ENCODE results near the gene CATSPER1.
A peak's percentile ranks its signal among the peaks of the same experiment; 100 is the strongest.

The CATSPER1 gene

GRCh38 chr11:66003291-66003690 is 23.0 kb downstream of the CATSPER1 start:
- DNase-seq (ENCODE audit: low read depth in 4 of 4, low spot score in 1 of 4): no peak

GRCh38 chr11:66002648-66003225 is 23.5 kb downstream of the CATSPER1 start:
- DNase-seq (ENCODE audit: low read depth in 4 of 4, low spot score in 1 of 4): peak in 1 of 4 experiments; percentile 62

- peak; percentile 76 to 89 (median 83) for DNase-seq (ENCODE audit: low read depth in 4 of 4, low spot score in 1 of 4)
Measured at GRCh38 chr11:66001942-66002647, 24.2 kb downstream of the CATSPER1 start, which contains the start of the genes BANF1 and EIF1AD. BANF1 (plus strand) TSS chr11:66002503; CDS start chr11:66003251, 748 bp downstream. EIF1AD (minus strand) TSS chr11:66002157; CDS start chr11:66000389, 1,768 bp downstream.

GRCh38 chr11:65997286-65997685 is 29.0 kb downstream of the CATSPER1 start:
- DNase-seq (ENCODE audit: low read depth in 4 of 4, low spot score in 1 of 4): no peak

- DNase-seq (ENCODE audit: low read depth in 4 of 4, low spot score in 1 of 4): no peak
Measured at GRCh38 chr11:65992056-65992455, 34.2 kb downstream of the CATSPER1 start.

GRCh38 chr11:65988791-65989592 is 37.3 kb downstream of the CATSPER1 start:
- DNase-seq (ENCODE audit: low read depth in 4 of 4, low spot score in 1 of 4): peak; percentile 80 to 86 (median 82)

GRCh38 chr11:65987336-65987735 is 38.9 kb downstream of the CATSPER1 start:
- DNase-seq (ENCODE audit: low read depth in 4 of 4, low spot score in 1 of 4): no peak

GRCh38 chr11:65983589-65983987 is 42.7 kb downstream of the CATSPER1 start:
- no peak for DNase-seq (ENCODE audit: low read depth in 4 of 4, low spot score in 1 of 4)

GRCh38 chr11:65982824-65983588 is 43.3 kb downstream of the CATSPER1 start:
- DNase-seq (ENCODE audit: low read depth in 4 of 4, low spot score in 1 of 4): no peak

- no peak for DNase-seq (ENCODE audit: low read depth in 4 of 4, low spot score in 1 of 4)
Measured at GRCh38 chr11:65981972-65982823, 44.1 kb downstream of the CATSPER1 start.

- no peak for DNase-seq (ENCODE audit: low read depth in 4 of 4, low spot score in 1 of 4)
Measured at GRCh38 chr11:65981101-65981740, 45.1 kb downstream of the CATSPER1 start.

- no peak for DNase-seq (ENCODE audit: low read depth in 4 of 4, low spot score in 1 of 4)
Measured at GRCh38 chr11:65979261-65979759, 47.0 kb downstream of the CATSPER1 start.

- no peak for DNase-seq (ENCODE audit: low read depth in 4 of 4, low spot score in 1 of 4)
Measured at GRCh38 chr11:65978391-65979238, 47.7 kb downstream of the CATSPER1 start.

- DNase-seq (ENCODE audit: low read depth in 4 of 4, low spot score in 1 of 4): no peak
Measured at GRCh38 chr11:65977621-65978390, 48.5 kb downstream of the CATSPER1 start.

GRCh38 chr11:65976216-65977176 is 49.8 kb downstream of the CATSPER1 start:
- DNase-seq (ENCODE audit: low read depth in 4 of 4, low spot score in 1 of 4): no peak

GRCh38 chr11:65975771-65976170 is 50.5 kb downstream of the CATSPER1 start:
- DNase-seq (ENCODE audit: low read depth in 4 of 4, low spot score in 1 of 4): no peak

Measured in stimulated activated CD4-positive, alpha-beta T cell treated with anti-CD3 and anti-CD28 coated beads, Interleukin-1b, Interleukin-23, amount 100 ng/mL, for 24 hours (primary cell).